Lower leg skin (tissue), 4 donors: ENCODE data around the gene CLEC16A. TPM values are rescaled to one million over a fixed set of nuclear protein-coding genes. Genes with fewer than 3 reads are reported as not detected.

Source experiments
- DNase-seq, 2 donors: peaks; one replicate each; pipeline ENCODE4 v3.0.0-alpha.2; 2019; ENCODE audit warnings: low spot score in 2 of 2
- H3K4me3 ChIP-seq: fragments of 200-600 bp; sonication (generic); 2 replicates; pipeline ENCODE4 v1.5.1; 2017; ENCODE audit warnings: mild to moderate bottlenecking, low read depth; ENCODE audit not compliant: poor library complexity, severe bottlenecking
- CTCF ChIP-seq, 3 donors: fragments of 450-650 bp; IDR thresholded peaks; one replicate each; pipeline ENCODE4 v1.5.1; 2016; ENCODE audit warnings: antibody characterized with exemption in 3 of 3, mild to moderate bottlenecking in 3 of 3, moderate library complexity in 2 of 3
- POLR2A ChIP-seq, 2 donors: fragments of 450-650 bp; IDR thresholded peaks; one replicate each; pipeline ENCODE4 v1.6.1; 2016 to 2017; ENCODE audit warnings: antibody characterized with exemption in 2 of 2, mild to moderate bottlenecking in 1 of 2, moderate library complexity in 1 of 2
- WGBS, 2 donors: methylation state at CpG; one replicate each; pipeline ENCODE4 v1.1.5; 2018; 5-methylcytosine and 5-hydroxymethylcytosine counted together
- intact Hi-C: fragments of 100-400 bp; cut with DNase I; formaldehyde crosslinking; loops from one replicate; pipeline ENCODE4 v1.15.0; 2023; ENCODE audit warnings: low total_unique reads
- total RNA-seq, 4 donors: library from RNA; depleted of rRNA; stranded (reverse); fragments of >200 nt; gene quantifications; one replicate each; pipeline ENCODE4 v1.1.0, GENCODE V29; 2016

Gene CLEC16A
- total RNA-seq, 4 donors from 2014 or later, result 26.8 to 30.0 (median 29.5) TPM

DNA sequence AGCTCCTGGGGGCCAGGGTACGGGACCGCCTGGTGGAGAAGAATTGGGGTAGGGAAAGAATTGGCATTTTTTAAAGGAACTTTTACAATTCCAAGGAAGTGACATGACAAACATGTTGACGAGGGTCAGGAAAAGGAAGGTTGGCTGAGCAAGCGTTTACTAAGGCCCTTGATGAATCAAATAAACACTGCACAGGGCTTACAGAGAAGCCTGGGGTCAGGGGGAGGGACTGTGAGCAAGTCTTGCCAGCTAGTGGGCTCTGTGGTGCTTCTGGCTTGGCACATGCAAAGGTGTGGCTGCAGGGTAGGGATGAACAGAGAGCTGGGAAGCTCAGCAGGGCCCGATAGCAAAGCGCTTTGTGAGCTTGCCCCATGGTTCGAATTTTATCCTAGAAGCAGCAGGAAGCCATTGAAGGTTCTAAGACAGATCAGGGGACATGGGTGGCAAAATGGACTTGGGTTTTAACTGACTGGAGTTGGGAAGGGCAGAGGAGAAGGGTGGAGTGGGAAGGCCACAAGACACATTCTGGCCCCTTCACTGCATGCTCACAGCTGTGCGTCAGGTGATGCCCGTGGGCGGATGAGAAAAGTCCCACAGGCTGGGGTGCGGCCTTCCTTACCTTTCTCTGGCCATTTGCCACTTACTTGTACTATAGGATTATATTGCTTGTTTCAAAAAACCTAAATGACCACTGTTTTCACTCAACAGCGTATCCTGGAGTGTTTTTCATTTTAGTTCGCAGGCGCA lies 193.8 kb downstream of the CLEC16A start:
- WGBS, 2 donors, result 84% methylated on average over 14 of the region's 14 CpGs
- intact Hi-C loops, result no loop called here
- TF ChIP-seq POLR2A (IDR thresholded peaks at IDR 0.05) (no peak), CTCF (IDR thresholded peaks at IDR 0.05) (no peak)
- no peak overlapping the region for H3K4me3 ChIP-seq
- no peak for DNase-seq

DNA sequence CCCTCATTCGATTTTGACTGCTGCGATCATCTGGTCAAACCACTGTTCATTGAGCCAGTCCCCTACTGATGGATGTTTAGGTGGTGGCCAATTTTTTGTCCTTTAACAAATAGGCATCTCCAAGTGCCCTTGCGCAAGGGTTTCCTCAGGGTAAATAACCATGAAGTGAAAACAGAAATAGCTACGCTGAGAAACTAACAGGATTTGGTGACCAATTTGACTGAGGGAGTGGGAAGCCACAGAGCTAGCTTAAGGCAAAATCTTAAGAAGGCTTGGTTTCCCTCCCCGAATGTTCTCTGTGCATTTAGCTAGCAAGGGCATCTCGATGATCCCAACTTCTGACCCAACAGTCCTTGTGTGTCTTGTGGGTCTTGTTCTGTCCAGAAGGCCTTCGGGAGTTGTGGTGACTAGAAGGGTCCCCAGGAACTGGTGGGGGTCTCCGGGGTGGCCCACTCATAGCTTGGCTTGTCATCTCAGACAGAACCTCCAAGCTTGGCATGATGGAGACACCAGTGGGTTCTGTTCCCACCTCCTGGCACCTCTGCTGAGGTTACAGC lies 194.5 kb downstream of the CLEC16A start:
- DNase-seq, result no peak
- TF ChIP-seq CTCF (IDR thresholded peaks at IDR 0.05) (no peak), POLR2A (IDR thresholded peaks at IDR 0.05) (no peak)
- WGBS, 2 donors, result 83 to 84% methylated on average over 8 of the region's 8 CpGs
- intact Hi-C loops, result no loop called here
- no peak overlapping the region for H3K4me3 ChIP-seq

GRCh38 chr16:11139326-11140097 lies 195.1 kb downstream of the CLEC16A start:
- 76 to 85% methylated on average over 5 of the region's 5 CpGs for WGBS, 2 donors
- TF ChIP-seq POLR2A (IDR thresholded peaks at IDR 0.05), result no peak
- no peak for TF ChIP-seq CTCF (IDR thresholded peaks at IDR 0.05)
- intact Hi-C loops, result no loop called here
- H3K4me3 ChIP-seq, result no peak overlapping the region
- no peak for DNase-seq

DNA sequence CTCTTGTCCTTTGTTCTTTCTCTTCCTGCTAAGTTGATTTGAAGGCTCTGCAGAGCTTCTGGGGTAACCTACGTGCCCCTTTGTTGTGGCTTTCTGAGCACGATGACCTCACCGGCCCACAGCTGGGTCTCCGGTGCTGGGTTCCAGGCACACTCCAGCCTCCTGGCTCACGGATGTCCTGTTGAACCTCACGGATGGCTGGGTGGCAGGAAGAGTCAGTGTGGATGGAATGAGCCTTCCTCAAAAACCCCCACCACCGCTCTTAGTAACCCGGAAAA lies 195.7 kb downstream of the CLEC16A start:
- H3K4me3 ChIP-seq, result no peak overlapping the region
- 76 to 81% methylated on average over 8 of the region's 8 CpGs for WGBS, 2 donors
- no peak for DNase-seq
- TF ChIP-seq POLR2A (IDR thresholded peaks at IDR 0.05), result no peak
- TF ChIP-seq CTCF (IDR thresholded peaks at IDR 0.05), result no peak
- intact Hi-C loops, result no loop called here

DNA sequence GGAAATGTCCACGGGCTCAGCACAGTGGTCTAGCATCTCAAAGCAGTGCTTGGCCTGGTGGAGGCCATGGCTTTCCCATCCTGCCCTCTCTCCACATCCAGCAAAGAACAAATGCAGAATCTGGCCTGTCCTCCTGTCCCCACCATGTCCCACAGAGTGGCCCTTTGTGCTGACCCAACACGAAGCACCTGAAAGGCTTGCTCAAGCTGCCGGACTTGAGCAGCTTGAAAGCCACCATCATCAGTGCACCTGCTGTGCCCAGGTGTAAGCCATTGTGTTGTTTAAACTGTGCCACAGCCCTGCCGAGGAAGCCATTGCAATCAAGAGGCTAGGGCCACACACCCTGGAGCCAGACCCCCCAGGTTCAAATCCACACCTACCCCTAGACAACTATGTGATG lies 196.1 kb downstream of the CLEC16A start:
- WGBS, 2 donors, result 91 to 92% methylated on average over 4 of the region's 4 CpGs
- no peak for TF ChIP-seq CTCF (IDR thresholded peaks at IDR 0.05)
- TF ChIP-seq POLR2A (IDR thresholded peaks at IDR 0.05), result no peak
- intact Hi-C loops, result no loop called here

More for the DNA sequence above, 196.1 kb downstream of the CLEC16A start:
- H3K4me3 ChIP-seq, result no peak overlapping the region
- DNase-seq, result no peak
